A673 (cell line): ENCODE data around the gene GLIS2. TPM values are rescaled to one million over a fixed set of nuclear protein-coding genes. Genes with fewer than 3 reads are reported as not detected.

ENCODE experiments used
- BruUV-seq: library from RNA; stranded (reverse); fragments of 400-500 nt; replicated peaks from 2 replicates; lab custom pipeline; 2021; lab: Mats Ljungman, UMichigan
- CTCF ChIA-PET: fragments of 300-600 bp; sonication (Branson Sonifier 250); formaldehyde crosslinking; loops from one replicate; lab custom pipeline; 2022; ENCODE audit warnings: antibody characterized with exemption; lab: Charles Lee
- POLR2A ChIA-PET: fragments of 300-600 bp; sonication (Branson Sonifier 250); formaldehyde crosslinking; loops from one replicate; lab custom pipeline; 2022; ENCODE audit warnings: antibody characterized with exemption; ENCODE audit not compliant: low non-redundant PET; lab: Charles Lee
- DNase-seq: peaks from one replicate; pipeline ENCODE4 v3.0.0-alpha.2; 2015; ENCODE audit warnings: low spot score
- H3K27ac ChIP-seq: fragments of 200-600 bp; sonication (generic); 2 replicates; pipeline ENCODE4 v1.5.1; 2016; ENCODE audit warnings: mixed run types, low read depth, mild to moderate bottlenecking, mixed read lengths, antibody characterized with exemption, low read length; ENCODE audit not compliant: poor library complexity, severe bottlenecking
- H3K27me3 ChIP-seq: fragments of 200-600 bp; sonication (generic); replicated peaks from 2 replicates; pipeline ENCODE4 v1.6.1; 2017; ENCODE audit warnings: mixed run types, low read depth, mild to moderate bottlenecking, mixed read lengths, antibody characterized with exemption, low read length; ENCODE audit not compliant: insufficient read depth, poor library complexity
- H3K36me3 ChIP-seq: fragments of 200-600 bp; sonication (generic); 2 replicates; pipeline ENCODE4 v1.6.1; 2016; ENCODE audit warnings: mixed run types, mild to moderate bottlenecking, mixed read lengths, antibody characterized with exemption, low read length; ENCODE audit not compliant: insufficient read depth, poor library complexity, severe bottlenecking
- H3K4me1 ChIP-seq: fragments of 200-600 bp; sonication (generic); 2 replicates; pipeline ENCODE4 v1.6.1; 2017; ENCODE audit warnings: mixed run types, mild to moderate bottlenecking, mixed read lengths, antibody characterized with exemption, low read length; ENCODE audit not compliant: insufficient read depth, poor library complexity, severe bottlenecking
- H3K4me3 ChIP-seq: fragments of 200-600 bp; sonication (generic); 2 replicates; pipeline ENCODE4 v1.5.1; 2016; ENCODE audit warnings: low read depth, mixed run types, mild to moderate bottlenecking, mixed read lengths, low read length; ENCODE audit not compliant: poor library complexity, severe bottlenecking
- H3K9me3 ChIP-seq: fragments of 200-600 bp; sonication (generic); 2 replicates; pipeline ENCODE4 v1.6.1; 2016; ENCODE audit warnings: mixed run types, low read depth, mild to moderate bottlenecking, mixed read lengths, antibody characterized with exemption, low read length; ENCODE audit not compliant: poor library complexity, severe bottlenecking
- CTCF ChIP-seq: fragments of 300-800, 200-600 bp; sonication (generic); conservative IDR thresholded peaks from 2 replicates; pipeline ENCODE4 v1.5.1; 2017; ENCODE audit warnings: low read depth, mild to moderate bottlenecking, antibody characterized with exemption, low read length, moderate library complexity, mixed read lengths
- EZH2 ChIP-seq: fragments of 200-600 bp; sonication (generic); IDR thresholded peaks from 2 replicates; pipeline ENCODE4 v1.6.1; 2017; ENCODE audit warnings: borderline replicate concordance, low read depth, mild to moderate bottlenecking, mixed read lengths, antibody characterized with exemption, low read length; ENCODE audit not compliant: poor library complexity, severe bottlenecking
- intact Hi-C: fragments of 100-400 bp; cut with micrococcal nuclease; formaldehyde crosslinking; loops from one replicate; pipeline ENCODE4 v1.10.0; 2022; ENCODE audit not compliant: unreplicated experiment
- total RNA-seq: library from RNA; stranded (reverse); gene quantifications from 2 replicates; pipeline ENCODE4 v1.2.3, GENCODE V29; 2021

GLIS2 gene
- total RNA-seq, 1 experiment from 2014 or later = 10.6 TPM

- CTCF ChIA-PET = interaction anchor here (0.5 kb wide), 1 partner anchor 68 kb away, joined by 3 read pairs; no protein-coding TSS in a partner anchor
- peaks cover 11% of the 10 kb centered on the region for H3K4me1 ChIP-seq
- no peaks in the 10 kb centered on the region for H3K27me3 ChIP-seq
- H3K36me3 ChIP-seq = peaks cover 20% of the 10 kb centered on the region
- intact Hi-C loops = loop anchor here (10.0 kb wide), 1 partner anchor 140 kb away; no protein-coding TSS in a partner anchor
- H3K4me3 ChIP-seq = no peak overlapping the region
- POLR2A ChIA-PET = no interaction called here
- no peak for DNase-seq
- no TSS peak for BruUV-seq
- TF ChIP-seq CTCF (no peak), EZH2 (no peak)
- no peak overlapping the region for H3K27ac ChIP-seq
- H3K9me3 ChIP-seq = no peaks in the 10 kb centered on the region
Measured at GRCh38 chr16:4334724-4335495, 19.0 kb downstream of the GLIS2 start.

GRCh38 chr16:4336701-4337539 is 21.1 kb downstream of the GLIS2 start:
- no peak for DNase-seq
- TF ChIP-seq CTCF (no peak), EZH2 (no peak)
- intact Hi-C loops = loop anchor here (10.0 kb wide), 1 partner anchor 142 kb away; no protein-coding TSS in a partner anchor
- BruUV-seq = no TSS peak
- ChIA-PET POLR2A (no interaction called here), CTCF (no interaction called here)
- peaks cover 23% of the 10 kb centered on the region for H3K4me1 ChIP-seq
- H3K9me3 ChIP-seq = no peaks in the 10 kb centered on the region
- no peaks in the 10 kb centered on the region for H3K27me3 ChIP-seq
- peaks cover 27% of the 10 kb centered on the region for H3K36me3 ChIP-seq
- no peak overlapping the region for H3K4me3 ChIP-seq
- H3K27ac ChIP-seq = no peak overlapping the region

GRCh38 chr16:4337540-4338088 is 21.7 kb downstream of the GLIS2 start:
- no peak overlapping the region for H3K27ac ChIP-seq
- POLR2A ChIA-PET = no interaction called here
- DNase-seq = no peak
- H3K9me3 ChIP-seq = no peaks in the 10 kb centered on the region
- no TSS peak for BruUV-seq
- H3K4me1 ChIP-seq = peaks cover 23% of the 10 kb centered on the region
- intact Hi-C loops = loop anchor here (10.0 kb wide), 1 partner anchor 143 kb away; no protein-coding TSS in a partner anchor
- no peaks in the 10 kb centered on the region for H3K27me3 ChIP-seq
- CTCF ChIA-PET = no interaction called here
- TF ChIP-seq EZH2 (no peak), CTCF (no peak)
- H3K4me3 ChIP-seq = no peak overlapping the region
- H3K36me3 ChIP-seq = peaks cover 27% of the 10 kb centered on the region
